ENCODE measurements around the gene NOTCH3. TPM values are rescaled to one million over a fixed set of nuclear protein-coding genes. Genes with fewer than 3 reads are reported as not detected.
A peak's percentile ranks its signal among the peaks of the same experiment; 100 is the strongest.

The NOTCH3 gene
- total and polyA plus RNA-seq, 2 of the 8 experiments (the other 6 are each of a cell fraction or from before 2014, with no cell fraction given), result 37.5 to 107 TPM

GRCh38 chr19:15181394-15181793 lies 19.4 kb downstream of the NOTCH3 start:
- Histone ChIP-seq H3K4me2 (ENCODE audit: insufficient read depth in 1 of 2, low read depth in 2 of 2, low read length in 2 of 2) (no peak overlapping the region), H4K8ac (ENCODE audit: extremely low read depth, insufficient read depth, low read length) (no peak overlapping the region), H4K91ac (replicated peaks; ENCODE audit: insufficient read length, low read length) (no peak overlapping the region), H3K9ac (replicated peaks in 1 of 4; ENCODE audit: extremely low read depth in 1 of 4, low read depth in 3 of 4, low read length in 3 of 4) (no peak overlapping the region; a peak in 1 of 7 replicates), H3K27me3 (replicated peaks in 1 of 4; ENCODE audit: control insufficient read depth in 3 of 4, extremely low read depth in 1 of 4, insufficient read depth in 3 of 4, low read length in 3 of 4) (no peaks in the 10 kb centered on the region; a peak in 1 of 7 replicates), H3K23me2 (ENCODE audit: low read depth, low read length) (peaks cover 3% of the 10 kb centered on the region; the same call in 1 of the 2 replicates), H2BK15ac (ENCODE audit: low read length) (no peak overlapping the region), H2BK20ac (ENCODE audit: low read length) (no peak overlapping the region), H3K4ac (replicated peaks; ENCODE audit: insufficient read length, low read depth, low read length) (no peak overlapping the region), H2BK12ac (ENCODE audit: low read depth, low read length) (no peak overlapping the region), H2AFZ (ENCODE audit: low read length) (no peak overlapping the region), H3K79me1 (ENCODE audit: low read depth, low read length) (no peaks in the 10 kb centered on the region), H3K4me3 (ENCODE audit: extremely low read depth in 1 of 4, insufficient read depth in 2 of 4, low read depth in 3 of 4, low read length in 4 of 4) (no peak overlapping the region), H4K5ac (ENCODE audit: insufficient read length, low read depth, low read length) (no peak overlapping the region), H3K56ac (replicated peaks; ENCODE audit: insufficient read length, low read depth, low read length) (no peak overlapping the region), H3K79me2 (ENCODE audit: control insufficient read depth in 1 of 2, insufficient read depth in 2 of 2, low read length in 2 of 2) (no peaks in the 10 kb centered on the region), H2AK5ac (ENCODE audit: low read depth, low read length) (no peak overlapping the region), H3K36me3 (ENCODE audit: control insufficient read depth in 2 of 4, insufficient read depth in 4 of 4, low read length in 3 of 4) (peaks cover 16 to 70% (median 44%) of the 10 kb centered on the region in 4 experiments; a peak in 7 of 8 replicates), H3K23ac (ENCODE audit: insufficient read length) (no peak overlapping the region), H2BK120ac (replicated peaks; ENCODE audit: low read depth, low read length) (no peak overlapping the region), H3K9me3 (ENCODE audit: insufficient read depth in 2 of 2, low read depth in 1 of 2, low read length in 1 of 2) (no peaks in the 10 kb centered on the region), H4K20me1 (replicated peaks in 1 of 2; ENCODE audit: control insufficient read depth in 1 of 2, insufficient read depth in 2 of 2, low read length in 2 of 2) (peaks cover 5 to 25% of the 10 kb centered on the region in 2 experiments), H2BK5ac (ENCODE audit: low read depth, low read length) (0 out of 2 replicates have a peak overlapping the region, but pooled peaks have one; percentile 35), H3K14ac (ENCODE audit: insufficient read length) (no peak overlapping the region), H3K4me1 (replicated peaks in 1 of 4; ENCODE audit: control insufficient read depth in 3 of 4, insufficient read depth in 4 of 4, low read length in 3 of 4) (peaks cover 0 to 10% (median 2%) of the 10 kb centered on the region in 4 experiments; a peak in 5 of 7 replicates), H3K27ac (ENCODE audit: low read depth, low read length) (peak overlapping the region; percentile 23; the same call in 1 of the 2 replicates), H3K18ac (ENCODE audit: extremely low read depth, low read length) (no peak overlapping the region)
- CTCF ChIA-PET (ENCODE audit: partially characterized antibody), result interaction anchor here (0.6 to 5.0 kb wide), 10 partner anchors 9 to 70 kb away, joined by 3 to 17 read pairs (median 4); partner anchors contain the start of gene EPHX3
- FAIRE-seq (no peak), DNase-seq (ENCODE audit: low read depth in 1 of 2, low spot score in 2 of 2) (no peak)
- 87% methylated on average over 23 of the region's 23 CpGs; no CpG with 5 or more reads in 1 of the 2 experiments for WGBS, 2 experiments (ENCODE audit: extremely low coverage in 1 of 2, insufficient coverage in 1 of 2, insufficient read length in 1 of 2, insufficient replicate concordance in 2 of 2, low coverage in 1 of 2, low lambda C conversion rate in 2 of 2, missing lambda C conversion rate in 1 of 2)
- POLR2A ChIA-PET (ENCODE audit: partially characterized antibody), result interaction anchor here (0.6 to 2.3 kb wide), 12 partner anchors 9 to 143 kb away, joined by 3 to 8 read pairs (median 4); partner anchors contain the start of genes EPHX3 and NOTCH3
- TF ChIP-seq TCF12 (IDR thresholded peaks at IDR 0.05; ENCODE audit: low read depth, low read length) (no peak), CTCF (IDR thresholded peaks at IDR 0.05; ENCODE audit: control extremely low read depth in 1 of 3, insufficient read depth in 1 of 3, low read depth in 1 of 3, low read length in 3 of 3) (no peak), SRF (IDR thresholded peaks at IDR 0.05; ENCODE audit: low read depth, low read length) (no peak), YY1 (IDR thresholded peaks at IDR 0.05; ENCODE audit: low read depth, low read length) (no peak), TAF1 (IDR thresholded peaks at IDR 0.05; ENCODE audit: low read depth, low read length) (no peak), BRCA1 (IDR thresholded peaks at IDR 0.05; ENCODE audit: low read depth, low read length) (no peak), HDAC2 (IDR thresholded peaks at IDR 0.05; ENCODE audit: borderline replicate concordance in 1 of 2, low read depth in 2 of 2, low read length in 2 of 2) (no peak), SIN3A (conservative IDR thresholded peaks at IDR 0.05 in 1 of 2, IDR thresholded peaks at IDR 0.05 in 1 of 2; ENCODE audit: low read depth in 1 of 2, low read length in 2 of 2) (no peak), EZH2 (IDR thresholded peaks at IDR 0.05; ENCODE audit: low read depth, low read length, severe bottlenecking) (no peak), JUND (IDR thresholded peaks at IDR 0.05; ENCODE audit: low read length) (no peak), CBX8 (IDR thresholded peaks at IDR 0.05; ENCODE audit: borderline replicate concordance, low read depth, low read length) (no peak)

Data from H1 (cell line).